HEK293T (cell line): ENCODE results near the gene HBQ1.
"Not testable (repeated sequence)": the region's sequence is repeated elsewhere in the genome, so short reads cannot be mapped to it uniquely, and the experiment has no call there.

Experiments used
- ARNT ChIP-seq: fragments of 450-650 bp; IDR thresholded peaks from 2 replicates; pipeline ENCODE4 v1.6.1; 2017; ENCODE audit warnings: mild to moderate bottlenecking
- BHLHE40 ChIP-seq: fragments of 450-650 bp; IDR thresholded peaks from 2 replicates; pipeline ENCODE4 v1.6.1; 2016; ENCODE audit warnings: mild to moderate bottlenecking, moderate library complexity, borderline replicate concordance
- CTBP1 ChIP-seq: fragments of 450-650 bp; IDR thresholded peaks from 2 replicates; pipeline ENCODE4 v1.6.1; 2016; ENCODE audit warnings: borderline replicate concordance
- ELF4 ChIP-seq: fragments of 450-650 bp; IDR thresholded peaks from 2 replicates; pipeline ENCODE4 v1.6.1; 2017; ENCODE audit warnings: antibody characterized with exemption
- FOXM1 ChIP-seq: fragments of 450-650 bp; IDR thresholded peaks from 2 replicates; pipeline ENCODE4 v1.6.1; 2017; ENCODE audit warnings: mild to moderate bottlenecking, borderline replicate concordance
- L3MBTL2 ChIP-seq: fragments of 450-650 bp; conservative IDR thresholded peaks from 2 replicates; pipeline ENCODE4 v1.6.1; 2016; ENCODE audit warnings: mild to moderate bottlenecking
- SP1 ChIP-seq: fragments of 450-650 bp; IDR thresholded peaks from 2 replicates; pipeline ENCODE4 v1.6.1; 2017
- SUZ12 ChIP-seq: fragments of 450-650 bp; IDR thresholded peaks from 2 replicates; pipeline ENCODE4 v1.6.1; 2016; ENCODE audit warnings: mild to moderate bottlenecking
- TARDBP ChIP-seq: fragments of 450-650 bp; IDR thresholded peaks from 2 replicates; pipeline ENCODE4 v1.6.1; 2016

GRCh38 chr16:164134-164823 is 16.0 kb upstream of the HBQ1 start:
- TF ChIP-seq SP1, FOXM1, BHLHE40, L3MBTL2, SUZ12, TARDBP, ARNT, CTBP1, ELF4: not testable (repeated sequence)
